Transverse colon (tissue), 4 donors: ENCODE results near the gene HTRA1.

Experiments used
- CTCF ChIP-seq, 5 experiments: fragments of 200-600 bp in 3 of 5; fragments of 450-650 bp in 2 of 5; sonication (generic) in 3 of 5; IDR thresholded peaks; 1 replicate in 2 of 5; 2 replicates in 3 of 5; pipeline ENCODE4 v1.5.1; 2016 to 2017; ENCODE audit warnings: antibody characterized with exemption in 5 of 5, inconsistent platforms in 3 of 5, mild to moderate bottlenecking in 2 of 5, moderate library complexity in 1 of 5
- EP300 ChIP-seq: sonication (generic); formaldehyde crosslinking; IDR thresholded peaks from one replicate; pipeline ENCODE4 v1.6.1; 2017; ENCODE audit warnings: antibody characterized with exemption, low read depth
- POLR2A ChIP-seq: fragments of 450-650 bp; IDR thresholded peaks from one replicate; pipeline ENCODE4 v1.6.1; 2016; ENCODE audit warnings: antibody characterized with exemption, mild to moderate bottlenecking, moderate library complexity
- POLR2AphosphoS5 ChIP-seq, 3 donors: sonication (generic); formaldehyde crosslinking; IDR thresholded peaks; one replicate each; pipeline ENCODE4 v1.6.1; 2016; ENCODE audit warnings: antibody characterized with exemption in 3 of 3

GRCh38 chr10:122468926-122469781 lies 7.8 kb downstream of the HTRA1 start:
- TF ChIP-seq POLR2A: no peak
- no peak for TF ChIP-seq EP300
- no peak for TF ChIP-seq CTCF (IDR thresholded peaks at IDR 0.05)
- peak; percentile 46 to 77 (median 50) for TF ChIP-seq POLR2AphosphoS5 (IDR thresholded peaks at IDR 0.05)
